Colonic mucosa (tissue), 4 donors: ENCODE results near the gene CUX1. TPM values are rescaled to one million over a fixed set of nuclear protein-coding genes. Genes with fewer than 3 reads are reported as not detected.

Experiments used
- DNase-seq: peaks from one replicate; pipeline ENCODE4 v3.0.0-alpha.2; 2020
- H3K27ac ChIP-seq: fragments of 200-600 bp; one replicate; pipeline ENCODE4 v1.8.0; 2021
- H3K27me3 ChIP-seq: fragments of 200-600 bp; one replicate; pipeline ENCODE4 v1.8.0; 2021
- H3K36me3 ChIP-seq: fragments of 200-600 bp; one replicate; pipeline ENCODE4 v1.8.0; 2021
- H3K4me1 ChIP-seq: fragments of 200-600 bp; one replicate; pipeline ENCODE4 v1.8.0; 2021; ENCODE audit warnings: mild to moderate bottlenecking
- H3K4me3 ChIP-seq: fragments of 200-600 bp; one replicate; pipeline ENCODE4 v1.8.0; 2021
- H3K9ac ChIP-seq, 2 donors: one replicate each; pipeline ENCODE4 v1.7.0; 2013; ENCODE audit warnings: control low read depth in 2 of 2, low read depth in 2 of 2, low read length in 2 of 2
- H3K9me3 ChIP-seq: fragments of 200-600 bp; one replicate; pipeline ENCODE4 v1.8.0; 2021
- CTCF ChIP-seq: fragments of 200-600 bp; IDR thresholded peaks from one replicate; pipeline ENCODE4 v1.8.0; 2022; ENCODE audit warnings: antibody characterized with exemption, mild to moderate bottlenecking
- intact Hi-C: fragments of 100-400 bp; cut with DNase I; formaldehyde crosslinking; loops from one replicate; pipeline ENCODE4 v1.14.1; 2022
- total RNA-seq, 2 donors: library from RNA; stranded (reverse); fragmentation: NEBNext Ultra II Directional in 1 of 2; extraction: Animal tissue kit (Norgen Biotek cat#: 25700) in 1 of 2; gene quantifications; one replicate each; pipeline ENCODE4 v1.2.1, GENCODE V29; 2021
- donor health status: healthy.
- donor health status: DM: no; HTN: no; CAD: no.
- donor health status: DM: no; HTN: no; CAD: no.

Gene CUX1
- total RNA-seq, 2 donors from 2014 or later, result 68.5 to 97.5 TPM

GRCh38 chr7:102106625-102107024 lies 289.2 kb downstream of the CUX1 start:
- Histone ChIP-seq H3K27me3 (no peaks in the 10 kb centered on the region), H3K36me3 (peaks cover 1% of the 10 kb centered on the region), H3K9ac (no peak overlapping the region), H3K4me3 (no peak overlapping the region), H3K9me3 (no peaks in the 10 kb centered on the region), H3K4me1 (no peaks in the 10 kb centered on the region), H3K27ac (no peak overlapping the region)
- intact Hi-C loops, result no loop called here
- peak; percentile 7 for DNase-seq
- no peak for TF ChIP-seq CTCF

DNA sequence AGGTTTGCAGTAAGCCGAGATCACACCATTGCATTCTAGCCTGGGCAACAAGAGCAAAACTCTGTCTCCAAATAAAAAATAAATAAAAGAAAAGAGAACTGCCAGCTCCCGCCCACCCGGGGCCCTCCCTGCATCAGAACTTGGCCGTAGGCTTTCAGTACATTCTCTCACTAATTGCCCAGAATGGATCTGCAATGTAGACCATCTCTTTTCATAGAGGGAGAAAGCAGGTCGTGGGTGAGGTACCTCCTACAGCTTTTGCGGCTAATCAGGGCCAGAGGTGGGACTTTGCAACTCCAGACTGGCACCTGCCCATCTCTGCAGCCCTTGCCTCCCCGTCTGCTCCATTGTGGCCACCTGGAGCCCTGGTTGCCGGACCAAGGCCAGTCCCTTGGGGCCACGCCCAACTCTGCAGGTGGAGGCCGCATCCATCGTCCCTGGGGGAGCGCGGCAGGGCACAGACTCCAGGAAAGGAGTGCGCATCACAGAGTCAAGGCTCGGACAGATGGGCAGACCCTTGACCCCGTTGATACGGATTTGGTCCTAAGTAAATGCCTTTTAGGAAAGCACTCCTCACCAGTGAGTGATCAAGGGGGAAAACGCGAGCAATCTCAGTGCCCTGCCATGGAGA lies 290.2 kb downstream of the CUX1 start:
- Histone ChIP-seq H3K9me3 (no peaks in the 10 kb centered on the region), H3K4me3 (no peak overlapping the region), H3K4me1 (no peaks in the 10 kb centered on the region), H3K9ac (no peak overlapping the region), H3K27me3 (no peaks in the 10 kb centered on the region), H3K36me3 (peaks cover 3% of the 10 kb centered on the region), H3K27ac (no peak overlapping the region)
- intact Hi-C loops, result no loop called here
- peak; percentile 16 for DNase-seq
- TF ChIP-seq CTCF, result no peak

DNA sequence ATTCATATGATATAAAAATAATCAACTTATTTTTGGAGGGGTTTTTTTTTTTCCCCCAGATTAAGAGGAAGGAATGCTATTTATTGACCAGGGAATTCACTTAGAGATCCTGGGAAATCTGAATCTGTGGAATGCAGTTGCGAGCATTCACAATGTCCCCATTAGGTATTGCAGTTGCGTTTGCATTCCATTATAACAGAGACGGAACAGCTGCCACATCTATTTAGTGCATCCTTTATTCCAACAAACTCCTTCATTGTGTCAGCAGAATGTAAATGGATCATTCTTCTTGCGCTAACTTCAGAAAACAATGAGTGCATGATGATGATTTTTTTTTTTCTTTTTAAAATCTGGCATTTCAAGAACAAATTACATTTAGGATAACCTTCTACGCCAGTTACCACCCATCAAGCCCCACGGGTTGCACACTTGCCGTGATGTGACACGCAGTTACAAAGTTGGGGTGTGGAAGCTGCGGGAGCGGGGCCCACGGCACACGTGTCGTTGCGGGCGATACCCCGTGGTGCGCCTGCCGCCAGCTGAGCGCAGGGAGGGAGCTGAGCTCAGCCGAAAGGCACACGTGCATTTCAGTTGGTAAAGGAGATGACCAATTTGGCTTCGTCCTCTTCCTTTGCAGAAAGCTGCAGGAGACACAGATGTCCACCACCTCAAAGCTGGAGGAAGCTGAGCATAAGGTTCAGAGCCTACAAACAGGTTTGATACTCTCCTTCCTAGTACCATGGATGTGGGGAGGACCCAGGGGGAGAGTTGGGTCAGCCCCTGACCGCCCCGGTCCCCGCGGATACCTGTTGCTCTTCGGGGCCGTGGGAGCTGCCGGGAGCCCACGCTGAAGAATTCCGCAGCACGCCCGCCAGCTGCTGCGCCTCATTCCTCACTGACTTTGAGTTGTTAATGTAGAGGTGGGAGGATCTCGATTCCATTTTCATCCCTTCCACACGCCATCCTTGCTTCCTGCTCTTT lies 293.9 kb downstream of the CUX1 start:
- TF ChIP-seq CTCF, result no peak
- H3K9me3 ChIP-seq, result no peaks in the 10 kb centered on the region
- H3K36me3 ChIP-seq, result peaks cover 10% of the 10 kb centered on the region
- H3K4me3 ChIP-seq, result no peak overlapping the region
- intact Hi-C loops, result no loop called here
- no peak for DNase-seq
- H3K27me3 ChIP-seq, result no peaks in the 10 kb centered on the region
- H3K4me1 ChIP-seq, result no peaks in the 10 kb centered on the region
- H3K9ac ChIP-seq, result no peak overlapping the region
- no peak overlapping the region for H3K27ac ChIP-seq

DNA sequence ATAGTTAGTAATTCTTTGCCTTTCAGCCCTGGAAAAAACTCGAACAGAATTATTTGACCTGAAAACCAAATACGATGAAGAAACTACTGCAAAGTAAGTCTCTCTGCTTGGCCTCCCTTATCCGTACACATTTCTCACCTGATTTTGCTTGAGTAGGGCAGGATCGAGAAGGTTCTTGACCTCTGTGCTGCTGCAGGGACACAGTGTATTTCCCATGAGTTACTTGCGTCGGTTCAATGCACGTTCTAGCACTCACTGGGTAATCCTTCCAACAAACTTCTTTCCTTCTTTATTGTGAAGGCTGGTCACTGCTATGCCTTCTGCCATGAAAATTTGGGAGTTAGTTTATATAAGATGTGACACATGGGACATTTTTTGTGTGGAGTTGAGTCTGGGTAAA lies 297.8 kb downstream of the CUX1 start:
- no peak for TF ChIP-seq CTCF
- Histone ChIP-seq H3K4me3 (no peak overlapping the region), H3K36me3 (peaks cover 10% of the 10 kb centered on the region), H3K4me1 (no peaks in the 10 kb centered on the region), H3K9ac (no peak overlapping the region), H3K9me3 (no peaks in the 10 kb centered on the region), H3K27me3 (no peaks in the 10 kb centered on the region), H3K27ac (no peak overlapping the region)
- intact Hi-C loops, result no loop called here
- DNase-seq, result no peak

DNA sequence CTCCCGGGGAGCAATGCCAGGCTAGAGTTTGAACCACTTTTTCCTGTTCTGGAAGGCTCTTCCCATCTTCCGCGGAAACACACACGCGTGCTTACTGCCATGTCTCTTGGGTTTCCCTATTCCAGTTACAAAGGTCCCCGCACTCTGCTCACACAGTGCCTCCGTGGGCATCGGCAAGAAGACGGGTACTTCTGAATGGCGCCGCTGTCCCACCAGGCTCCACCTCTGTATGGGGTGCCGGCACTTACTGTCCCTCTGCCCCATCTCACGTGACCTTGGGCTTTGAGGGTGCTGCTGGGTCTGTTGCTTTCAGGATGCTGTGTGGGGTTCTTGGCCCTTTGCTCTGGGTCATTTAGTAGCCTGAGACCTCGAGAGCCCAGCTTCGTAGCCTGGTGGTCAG lies 298.5 kb downstream of the CUX1 start:
- H3K9ac ChIP-seq, result no peak overlapping the region
- DNase-seq, result no peak
- H3K36me3 ChIP-seq, result peaks cover 10% of the 10 kb centered on the region
- intact Hi-C loops, result no loop called here
- no peaks in the 10 kb centered on the region for H3K4me1 ChIP-seq
- H3K9me3 ChIP-seq, result no peaks in the 10 kb centered on the region
- H3K27me3 ChIP-seq, result no peaks in the 10 kb centered on the region
- H3K27ac ChIP-seq, result no peak overlapping the region
- H3K4me3 ChIP-seq, result no peak overlapping the region
- TF ChIP-seq CTCF, result no peak
